ENCODE data around the gene APBA1.

APBA1 gene

GRCh38 chr9:69660304-69660703, 11.9 kb downstream of the APBA1 start:
- no peak overlapping the region for H3K4me3 ChIP-seq (ENCODE audit: low read depth, low read length)
- no peak for TF ChIP-seq CTCF (IDR thresholded peaks at IDR 0.05; ENCODE audit: control insufficient read depth, extremely low read depth, insufficient read depth)
- DNase-seq (ENCODE audit: low read depth), result no peak

- no peak overlapping the region for H3K4me3 ChIP-seq (ENCODE audit: low read depth, low read length)
- no peak for TF ChIP-seq CTCF (IDR thresholded peaks at IDR 0.05; ENCODE audit: control insufficient read depth, extremely low read depth, insufficient read depth)
- DNase-seq (ENCODE audit: low read depth), result no peak
These were observed 13.0 kb downstream of the APBA1 start for GRCh38 chr9:69658987-69659675.

GRCh38 chr9:69657269-69657668, 14.9 kb downstream of the APBA1 start:
- no peak for TF ChIP-seq CTCF (IDR thresholded peaks at IDR 0.05; ENCODE audit: control insufficient read depth, extremely low read depth, insufficient read depth)
- no peak for DNase-seq (ENCODE audit: low read depth)

GRCh38 chr9:69655065-69655464, 17.1 kb downstream of the APBA1 start:
- no peak for DNase-seq (ENCODE audit: low read depth)
- TF ChIP-seq CTCF (IDR thresholded peaks at IDR 0.05; ENCODE audit: control insufficient read depth, extremely low read depth, insufficient read depth), result no peak
- H3K4me3 ChIP-seq (ENCODE audit: low read depth, low read length), result no peak overlapping the region

More at GRCh38 chr9:69657269-69657668, 14.9 kb downstream of the APBA1 start:
- no peak overlapping the region for H3K4me3 ChIP-seq (ENCODE audit: low read depth, low read length)

GRCh38 chr9:69653261-69653660, 18.9 kb downstream of the APBA1 start:
- DNase-seq (ENCODE audit: low read depth), result no peak
- TF ChIP-seq CTCF (IDR thresholded peaks at IDR 0.05; ENCODE audit: control insufficient read depth, extremely low read depth, insufficient read depth), result no peak
- no peak overlapping the region for H3K4me3 ChIP-seq (ENCODE audit: low read depth, low read length)

- H3K4me3 ChIP-seq (ENCODE audit: low read depth, low read length), result no peak overlapping the region
- no peak for TF ChIP-seq CTCF (IDR thresholded peaks at IDR 0.05; ENCODE audit: control insufficient read depth, extremely low read depth, insufficient read depth)
- no peak for DNase-seq (ENCODE audit: low read depth)
These were observed 22.5 kb downstream of the APBA1 start for GRCh38 chr9:69649566-69650250.

Measured in LNCaP clone FGC (cell line).